Ectodermal cell (in vitro differentiated cells): ENCODE data around the gene GPAT2.
"Not testable (repeated sequence)": the region's sequence is repeated elsewhere in the genome, so short reads cannot be mapped to it uniquely, and the experiment has no call there.

Source experiments
- H3K27ac ChIP-seq: 2 replicates; pipeline ENCODE4 v1.7.0; 2013; ENCODE audit warnings: mild to moderate bottlenecking, low read depth, low read length; ENCODE audit not compliant: insufficient read depth, poor library complexity, severe bottlenecking
- H3K27me3 ChIP-seq: 2 replicates; pipeline ENCODE4 v1.7.0; 2013; ENCODE audit warnings: mild to moderate bottlenecking, low read length; ENCODE audit not compliant: insufficient read depth, control insufficient read depth, poor library complexity, severe bottlenecking
- H3K36me3 ChIP-seq: one replicate; pipeline ENCODE4 v1.7.0; 2013; ENCODE audit warnings: low read length; ENCODE audit not compliant: control insufficient read depth, insufficient read depth
- H3K4me1 ChIP-seq: one replicate; pipeline ENCODE4 v1.7.0; 2013; ENCODE audit warnings: low read length; ENCODE audit not compliant: control insufficient read depth, insufficient read depth
- H3K4me3 ChIP-seq: 2 replicates; pipeline ENCODE4 v1.7.0; 2013; ENCODE audit warnings: low read depth, low read length, control low read depth; ENCODE audit not compliant: insufficient read depth
- H3K9me3 ChIP-seq: 2 replicates; pipeline ENCODE4 v1.7.0; 2013; ENCODE audit warnings: mild to moderate bottlenecking, low read length, moderate library complexity; ENCODE audit not compliant: control insufficient read depth
- WGBS, 2 experiments: methylation state at CpG; one replicate each; pipeline ENCODE4 v1.1.7; 2013; ENCODE audit warnings: missing lambda C conversion rate in 2 of 2; 5-methylcytosine and 5-hydroxymethylcytosine counted together

Gene GPAT2

GRCh38 chr2:96022701-96023447, 11.8 kb downstream of the GPAT2 start:
- not testable (repeated sequence) for H3K9me3 ChIP-seq, H3K4me1 ChIP-seq
- WGBS, 2 experiments = 68 to 69% methylated on average over 13 of the region's 19 CpGs

GRCh38 chr2:96022126-96022525, 12.6 kb downstream of the GPAT2 start:
- H3K27me3 ChIP-seq, H3K36me3 ChIP-seq, H3K4me1 ChIP-seq, H3K27ac ChIP-seq, H3K9me3 ChIP-seq, H3K4me3 ChIP-seq: not testable (repeated sequence)
- WGBS, 2 experiments = 94 to 96% methylated on average over 7 of the region's 7 CpGs

More at GRCh38 chr2:96022701-96023447, 11.8 kb downstream of the GPAT2 start:
- H3K27ac ChIP-seq, H3K27me3 ChIP-seq, H3K36me3 ChIP-seq, H3K4me3 ChIP-seq: not testable (repeated sequence)

- not testable (repeated sequence) for H3K27me3 ChIP-seq, H3K4me1 ChIP-seq, H3K27ac ChIP-seq, H3K9me3 ChIP-seq, H3K36me3 ChIP-seq, H3K4me3 ChIP-seq
- WGBS, 2 experiments = 95 to 98% methylated on average over 4 of the region's 4 CpGs
These were observed 13.6 kb downstream of the GPAT2 start for GRCh38 chr2:96021142-96021541.

- not testable (repeated sequence) for H3K36me3 ChIP-seq, H3K4me1 ChIP-seq, H3K27ac ChIP-seq, H3K27me3 ChIP-seq, H3K4me3 ChIP-seq, H3K9me3 ChIP-seq
- WGBS, 2 experiments = 94 to 100% methylated on average over 3 of the region's 9 CpGs
These were observed 14.7 kb downstream of the GPAT2 start for GRCh38 chr2:96019909-96020590.

- not testable (repeated sequence) for H3K9me3 ChIP-seq, H3K36me3 ChIP-seq, H3K27ac ChIP-seq, H3K4me1 ChIP-seq, H3K4me3 ChIP-seq, H3K27me3 ChIP-seq
- 75% methylated on average over 1 of the region's 4 CpGs; no CpG with 5 or more reads in 1 of the 2 experiments for WGBS, 2 experiments
These were observed 18.4 kb downstream of the GPAT2 start for GRCh38 chr2:96016321-96016720.

GRCh38 chr2:96012792-96013264, 21.9 kb downstream of the GPAT2 start:
- WGBS, 2 experiments = 74 to 81% methylated on average over 1 of the region's 1 CpG
- H3K4me3 ChIP-seq, H3K27me3 ChIP-seq, H3K36me3 ChIP-seq, H3K27ac ChIP-seq, H3K4me1 ChIP-seq, H3K9me3 ChIP-seq: not testable (repeated sequence)

- WGBS, 2 experiments = 92 to 95% methylated on average over 8 of the region's 8 CpGs
- not testable (repeated sequence) for H3K36me3 ChIP-seq
These were observed 22.5 kb downstream of the GPAT2 start for GRCh38 chr2:96012086-96012791.

GRCh38 chr2:96011129-96011455, 23.6 kb downstream of the GPAT2 start:
- not testable (repeated sequence) for H3K27me3 ChIP-seq, H3K4me1 ChIP-seq, H3K9me3 ChIP-seq, H3K4me3 ChIP-seq, H3K27ac ChIP-seq, H3K36me3 ChIP-seq
- WGBS, 2 experiments = 16 to 18% methylated on average over 4 of the region's 4 CpGs

More at GRCh38 chr2:96012086-96012791, 22.5 kb downstream of the GPAT2 start:
- not testable (repeated sequence) for H3K4me3 ChIP-seq, H3K4me1 ChIP-seq, H3K9me3 ChIP-seq, H3K27ac ChIP-seq, H3K27me3 ChIP-seq

GRCh38 chr2:96010320-96011128, 24.2 kb downstream of the GPAT2 start:
- not testable (repeated sequence) for H3K27ac ChIP-seq
- WGBS, 2 experiments = 0 to 1% methylated on average over 26 to 27 of the region's 65 CpGs

GRCh38 chr2:96009833-96010232, 24.9 kb downstream of the GPAT2 start:
- 16 to 17% methylated on average over 10 of the region's 10 CpGs for WGBS, 2 experiments
- H3K4me1 ChIP-seq, H3K27me3 ChIP-seq, H3K36me3 ChIP-seq, H3K27ac ChIP-seq, H3K9me3 ChIP-seq: not testable (repeated sequence)
- peak overlapping the region; percentile 39 for H3K4me3 ChIP-seq

More at GRCh38 chr2:96010320-96011128, 24.2 kb downstream of the GPAT2 start:
- H3K9me3 ChIP-seq, H3K4me1 ChIP-seq, H3K27me3 ChIP-seq, H3K36me3 ChIP-seq: not testable (repeated sequence)
- peak overlapping the region; percentile 39 for H3K4me3 ChIP-seq
